KOPT-K1 (cell line): Measurements from ENCODE around the gene OTUB1.

Experiments used
- H3K27ac ChIP-seq: fragments of 200-600 bp; sonication (generic); 2 replicates; pipeline ENCODE4 v1.5.1; 2016; ENCODE audit warnings: antibody characterized with exemption, mild to moderate bottlenecking, low read depth, low read length; ENCODE audit not compliant: poor library complexity, severe bottlenecking
- H3K36me3 ChIP-seq: fragments of 200-600 bp; sonication (generic); 2 replicates; pipeline ENCODE4 v1.5.1; 2017; ENCODE audit warnings: antibody characterized with exemption, mild to moderate bottlenecking, low read length, moderate library complexity; ENCODE audit not compliant: insufficient read depth
- H3K9me3 ChIP-seq: fragments of 200-600 bp; sonication (generic); 2 replicates; pipeline ENCODE4 v1.5.1; 2017; ENCODE audit warnings: antibody characterized with exemption, low read length, mild to moderate bottlenecking; ENCODE audit not compliant: insufficient read depth, poor library complexity, severe bottlenecking

The OTUB1 gene

DNA sequence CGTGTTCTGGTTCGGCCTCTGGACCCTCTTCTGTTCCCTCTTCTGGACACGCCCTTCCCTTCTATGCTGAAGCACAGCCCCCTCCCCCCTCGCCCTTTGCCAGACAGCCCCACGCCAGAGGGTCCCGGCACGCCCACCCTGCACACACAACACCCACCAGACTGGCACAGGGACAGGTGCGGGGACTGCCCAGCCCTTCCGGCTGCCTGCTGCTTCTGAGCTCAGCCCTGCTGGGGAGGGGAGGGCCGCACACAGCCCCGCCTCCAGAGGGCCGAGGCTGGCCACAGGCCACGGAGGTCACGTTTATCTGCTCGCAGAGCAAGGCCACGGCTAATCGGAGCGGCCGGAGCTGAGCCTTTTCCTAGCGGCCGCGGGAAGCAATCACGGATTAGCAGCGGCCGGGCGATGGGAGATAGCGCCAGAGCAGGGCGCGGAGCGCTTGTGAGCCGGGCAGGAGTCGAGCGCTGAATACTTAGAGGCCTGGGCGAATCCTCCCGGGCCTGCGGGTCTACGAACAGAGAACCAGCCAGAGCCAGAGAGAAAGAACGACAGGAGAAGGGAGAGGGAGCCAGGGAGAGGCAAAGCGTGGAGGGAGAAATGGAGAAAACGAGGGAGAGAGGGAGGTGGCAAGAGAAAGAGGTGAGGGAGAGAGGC lies 21.5 kb downstream of the OTUB1 start:
- Histone ChIP-seq H3K9me3 (peaks cover 12% of the 10 kb centered on the region), H3K36me3 (peaks cover 27% of the 10 kb centered on the region; the same call in 1 of the 2 replicates), H3K27ac (no peak overlapping the region)

DNA sequence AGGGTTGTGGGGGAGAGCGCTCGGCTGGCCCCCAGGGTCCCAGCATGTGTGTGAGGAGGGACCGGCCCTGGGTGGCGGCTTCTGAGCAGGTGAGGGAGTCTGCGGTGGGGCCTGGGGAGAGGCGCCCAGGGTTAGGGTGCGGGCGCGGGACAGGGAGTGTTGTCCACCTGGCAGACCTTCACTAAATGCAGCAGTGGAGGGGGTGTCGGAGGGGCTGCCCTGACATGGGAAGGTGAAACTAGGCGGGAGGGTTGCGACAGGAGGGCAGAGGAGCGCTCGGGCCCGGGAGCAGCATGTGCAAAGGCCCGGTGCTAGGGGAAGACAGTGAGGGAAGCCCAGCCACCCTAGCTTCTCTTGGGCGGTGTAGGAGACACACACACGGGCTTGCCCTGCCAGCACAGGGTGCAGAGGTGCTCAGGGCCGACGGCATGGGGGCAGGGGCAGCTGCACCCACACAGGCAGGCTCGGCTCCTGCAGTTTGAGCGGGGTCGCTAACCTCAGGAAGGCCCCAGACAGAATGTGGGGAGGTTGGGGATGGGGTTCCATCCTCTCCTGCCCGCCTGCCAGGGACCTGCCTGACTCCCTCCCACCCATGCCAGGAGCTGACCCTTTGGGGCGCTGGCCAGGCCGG lies 22.2 kb downstream of the OTUB1 start:
- Histone ChIP-seq H3K9me3 (peaks cover 12% of the 10 kb centered on the region), H3K36me3 (peaks cover 21% of the 10 kb centered on the region; the same call in 1 of the 2 replicates), H3K27ac (no peak overlapping the region)

DNA sequence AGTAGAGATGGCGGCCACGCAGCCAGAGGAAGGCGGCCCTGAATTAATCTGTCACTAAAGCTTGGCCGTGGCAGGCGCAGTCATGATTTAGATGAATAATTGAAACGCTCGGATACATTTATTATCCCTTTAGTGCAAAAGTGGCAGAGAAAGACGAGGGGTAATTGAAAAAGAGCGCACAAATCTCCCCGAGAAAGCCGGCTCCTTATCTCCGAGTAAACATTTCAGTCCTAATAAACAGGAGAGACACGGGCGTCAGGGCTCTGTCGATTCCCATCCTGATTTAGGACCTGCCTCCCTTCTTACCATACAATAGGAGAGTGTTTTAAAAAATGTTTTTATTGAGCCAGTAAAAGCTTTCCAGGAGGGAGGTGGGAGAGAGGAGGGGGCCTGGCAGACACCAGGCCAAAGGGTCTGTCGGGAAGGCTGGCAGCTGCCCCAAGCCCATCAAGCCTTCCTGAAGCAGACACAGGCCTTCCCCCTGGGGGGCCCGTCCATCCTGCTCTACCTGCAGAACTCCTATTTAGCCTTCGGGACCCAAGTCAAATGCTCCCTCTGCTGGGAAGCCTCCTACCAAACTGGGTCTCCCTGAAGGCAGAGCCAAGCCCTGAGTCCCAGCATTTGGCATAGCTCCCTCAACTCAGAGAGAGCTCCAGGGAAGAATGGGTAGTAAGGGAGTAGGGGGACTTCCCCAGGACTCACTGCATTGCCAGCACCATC lies 22.8 kb downstream of the OTUB1 start:
- Histone ChIP-seq H3K36me3 (peaks cover 14% of the 10 kb centered on the region; the same call in 1 of the 2 replicates), H3K27ac (no peak overlapping the region), H3K9me3 (peaks cover 12% of the 10 kb centered on the region)

DNA sequence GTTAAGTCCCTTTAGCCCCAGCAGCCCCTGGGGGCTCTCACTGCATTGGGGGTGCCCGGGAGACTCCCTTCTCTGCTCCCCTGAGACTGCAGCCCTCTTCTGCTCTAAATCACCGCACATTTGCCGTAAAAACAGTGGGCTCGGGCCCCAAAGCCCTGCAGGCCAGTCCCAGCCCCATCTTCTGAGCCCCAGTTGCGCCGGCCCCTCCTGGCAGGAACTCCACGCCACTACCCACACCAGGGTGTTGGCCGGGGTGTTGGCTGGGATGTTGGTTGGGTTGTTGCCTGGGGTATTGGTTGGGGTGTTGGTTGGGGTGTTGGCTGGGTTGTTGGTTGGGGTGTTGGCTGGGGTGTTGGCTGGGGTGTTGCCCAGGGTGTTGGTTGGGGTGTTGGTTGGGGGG lies 23.5 kb downstream of the OTUB1 start:
- peaks cover 8% of the 10 kb centered on the region; the same call in 1 of the 2 replicates for H3K36me3 ChIP-seq
- H3K9me3 ChIP-seq, result peaks cover 12% of the 10 kb centered on the region
- no peak overlapping the region for H3K27ac ChIP-seq

GRCh38 chr11:64010783-64011182 lies 24.5 kb downstream of the OTUB1 start:
- H3K27ac ChIP-seq, result no peak overlapping the region
- peaks cover 6% of the 10 kb centered on the region; the same call in 1 of the 2 replicates for H3K36me3 ChIP-seq
- H3K9me3 ChIP-seq, result peaks cover 12% of the 10 kb centered on the region

GRCh38 chr11:64011371-64011770 lies 25.1 kb downstream of the OTUB1 start:
- Histone ChIP-seq H3K36me3 (no peaks in the 10 kb centered on the region), H3K27ac (no peak overlapping the region), H3K9me3 (peaks cover 12% of the 10 kb centered on the region)

DNA sequence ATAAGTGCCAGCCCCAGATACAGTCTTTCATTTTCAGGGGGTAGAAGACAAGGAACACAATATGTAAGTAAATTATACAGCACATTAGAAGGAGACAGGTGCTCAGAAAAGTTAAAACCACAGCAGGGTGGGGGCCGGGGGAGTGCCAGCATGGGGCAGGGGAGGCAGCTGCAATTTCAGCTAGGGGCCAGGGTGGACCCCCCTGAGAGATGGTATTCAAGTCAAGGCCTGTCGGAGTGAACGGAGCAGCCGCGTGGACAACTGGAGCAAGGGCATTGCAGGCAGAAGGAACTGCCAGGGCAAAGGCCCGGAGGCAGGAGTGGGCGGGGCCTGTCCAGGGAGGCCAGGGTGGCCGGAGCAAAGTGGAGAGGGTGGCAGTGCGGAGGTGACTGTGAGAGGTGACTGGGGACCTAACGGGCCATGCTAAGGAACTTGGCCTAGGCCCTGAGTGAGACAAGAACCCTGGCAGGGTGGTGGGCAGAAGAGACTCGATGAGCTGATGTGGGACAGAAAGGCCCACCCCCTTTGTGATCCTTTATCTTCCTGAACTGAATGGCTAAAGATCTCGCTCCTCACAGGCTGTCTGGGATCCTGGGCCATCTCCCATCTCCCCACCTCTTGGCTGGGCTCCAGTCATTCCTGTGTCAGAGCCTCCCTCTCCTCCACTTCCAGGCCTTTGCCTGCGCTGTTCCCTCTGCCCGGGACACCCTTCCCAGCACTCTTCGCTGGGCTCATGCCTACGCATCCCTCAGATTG lies 27.1 kb downstream of the OTUB1 start:
- Histone ChIP-seq H3K36me3 (no peaks in the 10 kb centered on the region), H3K27ac (no peak overlapping the region), H3K9me3 (peaks cover 12% of the 10 kb centered on the region)

DNA sequence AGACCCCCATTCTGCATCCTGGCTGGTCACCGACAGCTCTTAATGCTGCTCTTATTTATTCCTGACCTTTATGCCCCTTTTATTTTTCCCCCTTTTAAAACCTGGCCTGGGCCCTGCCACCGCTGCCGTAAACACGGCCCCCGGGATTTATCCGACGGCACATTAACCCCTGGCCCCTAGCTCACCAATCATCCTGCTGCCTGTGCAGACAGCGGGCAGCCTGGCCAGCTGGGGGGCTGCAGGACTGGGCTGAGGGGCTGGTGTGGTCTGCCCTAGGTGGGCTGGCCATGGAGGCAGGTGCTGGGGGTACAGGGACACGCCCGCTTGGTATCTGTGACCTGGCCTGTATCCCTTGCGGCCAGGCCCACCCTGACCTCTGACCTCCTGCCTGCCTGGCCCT lies 28.1 kb downstream of the OTUB1 start:
- Histone ChIP-seq H3K36me3 (no peaks in the 10 kb centered on the region), H3K27ac (no peak overlapping the region), H3K9me3 (peaks cover 12% of the 10 kb centered on the region)

DNA sequence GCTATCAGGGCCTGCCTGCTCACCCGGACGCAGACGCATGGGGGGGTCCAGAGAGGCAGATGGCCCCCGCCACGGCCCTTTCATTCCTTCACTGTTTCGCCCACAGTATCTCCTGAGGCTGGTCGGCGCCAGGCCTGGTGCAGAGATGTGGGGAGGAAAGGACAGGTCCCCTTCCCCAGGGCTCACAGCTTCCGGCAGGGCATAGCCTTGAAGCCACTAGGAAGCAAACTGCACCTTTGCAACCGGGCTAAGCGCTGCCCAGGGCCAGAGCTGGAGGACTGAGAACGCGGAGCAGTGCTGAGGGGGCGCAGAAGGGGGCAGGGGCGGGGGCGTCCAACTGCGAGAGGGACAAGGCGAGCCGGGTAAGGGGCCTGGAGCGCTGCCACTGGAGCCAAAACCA lies 29.3 kb downstream of the OTUB1 start:
- peaks cover 5% of the 10 kb centered on the region for H3K9me3 ChIP-seq
- H3K27ac ChIP-seq, result no peak overlapping the region
- H3K36me3 ChIP-seq, result no peaks in the 10 kb centered on the region

GRCh38 chr11:64015935-64016845 lies 30.0 kb downstream of the OTUB1 start:
- H3K27ac ChIP-seq, result no peak overlapping the region

DNA sequence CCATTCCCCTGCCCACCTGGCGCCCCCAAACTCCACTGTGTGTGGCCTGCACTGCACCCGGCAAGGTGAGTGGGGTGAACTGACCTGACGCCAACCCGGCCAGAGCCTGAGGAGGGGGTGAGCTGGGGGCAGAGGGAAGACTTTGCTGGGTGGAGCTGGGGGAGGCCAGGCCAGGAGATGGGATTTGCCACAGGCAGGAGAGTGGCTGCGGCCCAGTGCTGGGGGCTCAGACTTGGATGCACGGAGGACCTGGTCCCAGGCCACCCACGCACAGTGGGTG lies 31.6 kb downstream of the OTUB1 start:
- Histone ChIP-seq H3K27ac (no peak overlapping the region), H3K9me3 (no peaks in the 10 kb centered on the region), H3K36me3 (no peaks in the 10 kb centered on the region)

More at GRCh38 chr11:64015935-64016845, 30.0 kb downstream of the OTUB1 start:
- Histone ChIP-seq H3K9me3 (no peaks in the 10 kb centered on the region), H3K36me3 (no peaks in the 10 kb centered on the region)

DNA sequence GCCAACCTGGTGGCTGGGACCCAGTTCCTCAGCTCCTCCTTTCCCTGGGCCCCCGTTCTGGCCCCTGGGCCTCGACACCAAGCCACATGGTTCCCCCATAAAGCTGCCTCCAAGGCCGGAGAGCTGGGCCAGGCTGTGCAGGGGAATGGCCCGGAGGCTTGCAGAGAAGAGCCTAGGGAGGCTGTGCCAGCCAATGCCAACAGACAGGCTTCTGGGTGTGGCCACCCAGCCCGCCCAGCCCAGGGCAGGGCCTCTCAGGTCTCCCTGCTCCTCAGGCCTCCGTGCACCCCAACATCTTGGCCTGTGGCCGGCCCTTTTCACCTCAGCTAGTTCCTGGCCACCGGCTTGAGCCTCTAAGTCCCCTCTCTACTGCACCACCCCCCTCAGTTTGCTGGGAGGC lies 32.1 kb downstream of the OTUB1 start:
- Histone ChIP-seq H3K36me3 (no peaks in the 10 kb centered on the region), H3K9me3 (no peaks in the 10 kb centered on the region), H3K27ac (no peak overlapping the region)

DNA sequence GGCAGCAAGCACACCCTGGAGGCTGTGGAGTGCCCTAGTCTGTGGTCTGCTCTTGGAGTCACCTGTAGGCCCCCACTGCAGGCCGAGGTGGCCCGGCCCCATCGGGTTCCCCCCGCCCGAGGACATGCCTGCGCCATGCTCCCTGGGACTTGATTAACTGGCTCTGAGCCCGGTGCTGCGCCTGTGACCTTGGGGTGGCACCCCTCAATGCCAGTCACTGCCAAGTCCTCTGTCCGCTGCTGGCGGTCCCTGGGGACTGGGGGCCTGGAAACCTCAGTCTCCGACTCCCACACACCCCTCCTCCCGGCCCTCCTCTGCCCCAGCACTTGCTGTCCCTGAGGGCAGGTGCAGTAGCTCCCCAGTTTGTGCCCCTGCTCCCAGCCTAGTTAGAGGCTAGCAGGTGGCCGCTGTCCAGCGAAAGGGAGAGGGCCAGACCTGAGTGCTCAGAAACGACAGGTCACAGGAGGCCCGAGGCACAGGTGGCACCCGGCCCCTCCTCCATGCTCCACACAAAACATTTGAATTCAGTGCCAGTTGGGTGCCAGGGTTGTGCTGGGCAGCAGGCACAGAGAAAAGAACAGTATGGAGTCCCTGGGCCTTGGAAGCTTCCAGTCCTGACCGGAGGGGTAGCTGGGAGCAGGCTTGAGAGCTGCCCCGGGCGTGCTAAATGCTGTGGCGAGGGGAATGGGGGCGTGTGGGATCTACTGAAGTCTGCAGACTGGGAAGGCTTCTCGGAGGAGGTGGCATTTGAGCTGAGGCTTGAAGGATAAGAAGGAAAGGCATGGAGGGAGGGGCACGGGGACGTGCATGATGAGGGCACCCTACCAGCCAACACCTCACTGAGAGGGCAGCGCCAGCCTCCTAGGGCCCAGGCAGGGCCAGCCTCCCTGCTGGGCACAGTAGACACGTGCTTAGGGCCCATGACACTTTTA lies 33.1 kb downstream of the OTUB1 start:
- H3K36me3 ChIP-seq, result no peaks in the 10 kb centered on the region
- no peak overlapping the region for H3K27ac ChIP-seq
- no peaks in the 10 kb centered on the region for H3K9me3 ChIP-seq
